22Rv1 (cell line): ENCODE measurements around the gene WDR13.
"Not testable (repeated sequence)": the region's sequence is repeated elsewhere in the genome, so short reads cannot be mapped to it uniquely, and the experiment has no call there.

ENCODE experiments used
- H3K27ac ChIP-seq: fragments of 450-650 bp; 2 replicates; pipeline ENCODE4 v1.5.1; 2017
- ZFX ChIP-seq: fragments of 450-650 bp; IDR thresholded peaks from 2 replicates; pipeline ENCODE4 v1.6.1; 2017; ENCODE audit warnings: antibody characterized with exemption, borderline replicate concordance
- TF ChIP-seq, protein P1 (sequence below): fragments of 450-650 bp; IDR thresholded peaks from 2 replicates; pipeline ENCODE4 v1.5.1; 2017; ENCODE audit warnings: mild to moderate bottlenecking

WDR13 gene

DNA sequence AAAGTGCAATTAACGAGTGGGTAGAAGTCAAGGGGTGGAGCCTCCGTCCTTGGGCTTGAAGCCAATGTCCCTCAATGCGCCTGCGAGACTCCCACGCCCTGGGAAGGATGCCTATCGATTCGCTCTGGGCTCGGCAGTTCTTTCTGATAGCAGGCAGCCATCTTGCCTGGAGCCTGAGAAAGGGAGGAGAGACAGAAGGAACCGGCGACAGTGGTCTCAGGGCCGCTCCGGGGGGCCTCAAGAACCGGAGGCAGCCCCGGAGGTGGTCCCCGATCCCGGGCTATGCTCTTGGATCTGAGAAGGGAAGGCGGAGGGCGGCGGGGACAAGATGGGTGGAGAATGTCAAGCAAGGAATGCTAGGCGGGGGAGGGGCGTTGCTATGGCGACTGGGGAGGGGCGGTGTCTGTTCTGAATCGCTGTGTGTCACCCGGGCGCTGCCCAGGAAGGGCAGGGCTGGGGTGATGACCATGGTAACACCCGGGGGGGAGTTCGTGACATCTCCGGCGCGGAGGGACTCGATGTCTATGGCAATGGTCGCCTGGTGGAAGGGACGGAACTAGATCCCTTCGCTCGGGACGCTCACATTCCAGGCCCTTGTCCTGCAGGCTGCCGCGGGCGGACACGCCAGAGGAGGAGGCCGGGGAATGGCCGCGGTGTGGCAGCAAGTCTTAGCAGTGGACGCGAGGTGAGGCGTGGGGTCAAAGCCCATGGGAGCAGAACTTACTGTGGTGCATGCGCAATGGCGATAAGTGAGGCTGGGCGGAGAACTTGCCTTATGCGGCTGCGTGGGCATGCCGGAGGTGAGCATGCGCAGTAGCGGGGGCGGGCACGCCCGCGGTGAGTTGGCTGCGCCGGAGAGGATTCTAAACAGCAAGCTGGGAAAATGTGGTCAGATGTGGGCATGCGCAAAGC lies at the start of gene WDR13:
Gene WDR13 (plus strand): TSS at position 140 of the 912 bp plus-strand sequence. CDS start 505 bp downstream, at position 645.
- peak within 1 kb of the TSS; percentile 93 for H3K27ac ChIP-seq
- TF ChIP-seq ZFX: no peak
- TF ChIP-seq, protein P1, sequence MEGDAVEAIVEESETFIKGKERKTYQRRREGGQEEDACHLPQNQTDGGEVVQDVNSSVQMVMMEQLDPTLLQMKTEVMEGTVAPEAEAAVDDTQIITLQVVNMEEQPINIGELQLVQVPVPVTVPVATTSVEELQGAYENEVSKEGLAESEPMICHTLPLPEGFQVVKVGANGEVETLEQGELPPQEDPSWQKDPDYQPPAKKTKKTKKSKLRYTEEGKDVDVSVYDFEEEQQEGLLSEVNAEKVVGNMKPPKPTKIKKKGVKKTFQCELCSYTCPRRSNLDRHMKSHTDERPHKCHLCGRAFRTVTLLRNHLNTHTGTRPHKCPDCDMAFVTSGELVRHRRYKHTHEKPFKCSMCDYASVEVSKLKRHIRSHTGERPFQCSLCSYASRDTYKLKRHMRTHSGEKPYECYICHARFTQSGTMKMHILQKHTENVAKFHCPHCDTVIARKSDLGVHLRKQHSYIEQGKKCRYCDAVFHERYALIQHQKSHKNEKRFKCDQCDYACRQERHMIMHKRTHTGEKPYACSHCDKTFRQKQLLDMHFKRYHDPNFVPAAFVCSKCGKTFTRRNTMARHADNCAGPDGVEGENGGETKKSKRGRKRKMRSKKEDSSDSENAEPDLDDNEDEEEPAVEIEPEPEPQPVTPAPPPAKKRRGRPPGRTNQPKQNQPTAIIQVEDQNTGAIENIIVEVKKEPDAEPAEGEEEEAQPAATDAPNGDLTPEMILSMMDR: no peak

DNA sequence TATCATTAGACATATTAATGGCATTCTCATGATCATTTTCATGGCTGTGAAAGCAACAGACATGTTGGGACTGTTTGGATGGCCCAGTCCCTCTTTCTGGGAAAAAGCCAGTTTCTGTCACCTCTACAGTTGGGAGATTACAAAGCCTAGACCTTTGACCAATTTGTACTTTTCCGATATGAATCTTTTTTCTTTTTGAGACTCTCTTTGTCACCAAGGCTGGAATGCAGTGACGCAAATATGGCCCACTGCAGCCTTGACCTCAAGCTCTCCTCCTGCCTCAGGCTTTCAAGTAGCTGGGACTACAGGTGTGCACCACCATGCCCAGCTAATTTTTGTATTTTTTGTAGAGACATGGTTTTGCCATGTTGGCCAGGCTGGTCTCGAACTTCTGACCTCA lies 48.4 kb upstream of the WDR13 start:
- TF ChIP-seq ZFX: no peak
- TF ChIP-seq, protein P1: no peak
- no peak overlapping the region for H3K27ac ChIP-seq

- not testable (repeated sequence) for H3K27ac ChIP-seq
These were observed 41.5 kb upstream of the WDR13 start for GRCh38 chrX:48555731-48556325.

DNA sequence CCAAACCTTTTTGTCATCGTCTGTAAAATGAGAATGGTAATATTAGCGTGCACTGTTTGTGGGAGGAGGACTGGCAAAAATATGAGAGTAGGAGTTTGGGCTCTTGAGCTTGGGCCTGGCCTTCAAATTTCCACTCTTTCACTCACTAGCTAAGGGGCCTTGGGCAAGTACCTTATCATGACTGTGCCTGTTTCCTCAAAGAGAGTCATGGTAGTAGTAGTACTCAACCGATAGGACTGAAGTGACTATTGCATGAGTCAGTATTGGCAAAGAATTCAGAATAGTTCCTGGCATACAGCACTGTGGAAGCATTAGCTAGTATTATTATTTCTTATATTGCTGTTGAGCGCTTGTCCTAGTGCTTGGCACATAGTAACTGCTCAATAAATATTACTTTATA lies 39.0 kb upstream of the WDR13 start:
- no peak overlapping the region for H3K27ac ChIP-seq
- TF ChIP-seq ZFX: no peak
- TF ChIP-seq, protein P1: no peak

- no peak for TF ChIP-seq ZFX
- H3K27ac ChIP-seq: no peak overlapping the region
These were observed 37.7 kb upstream of the WDR13 start for GRCh38 chrX:48559636-48560035.

DNA sequence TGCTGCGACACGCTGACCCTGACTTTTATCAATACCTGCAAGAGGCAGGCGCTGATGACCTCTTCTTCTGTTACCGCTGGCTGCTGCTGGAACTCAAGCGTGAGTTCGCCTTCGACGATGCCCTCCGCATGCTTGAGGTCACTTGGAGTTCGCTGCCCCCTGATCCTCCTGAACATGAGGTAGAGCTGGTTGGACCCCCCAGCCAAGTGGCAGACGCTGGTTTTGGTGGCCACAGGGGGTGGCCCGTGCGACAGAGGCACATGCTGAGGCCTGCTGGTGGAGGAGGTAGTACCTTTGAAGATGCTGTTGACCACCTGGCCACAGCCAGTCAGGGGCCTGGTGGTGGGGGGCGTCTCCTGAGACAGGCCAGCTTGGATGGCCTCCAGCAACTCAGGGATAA lies 37.2 kb upstream of the WDR13 start:
- H3K27ac ChIP-seq: no peak overlapping the region
- TF ChIP-seq ZFX: no peak
- TF ChIP-seq, protein P1: no peak

DNA sequence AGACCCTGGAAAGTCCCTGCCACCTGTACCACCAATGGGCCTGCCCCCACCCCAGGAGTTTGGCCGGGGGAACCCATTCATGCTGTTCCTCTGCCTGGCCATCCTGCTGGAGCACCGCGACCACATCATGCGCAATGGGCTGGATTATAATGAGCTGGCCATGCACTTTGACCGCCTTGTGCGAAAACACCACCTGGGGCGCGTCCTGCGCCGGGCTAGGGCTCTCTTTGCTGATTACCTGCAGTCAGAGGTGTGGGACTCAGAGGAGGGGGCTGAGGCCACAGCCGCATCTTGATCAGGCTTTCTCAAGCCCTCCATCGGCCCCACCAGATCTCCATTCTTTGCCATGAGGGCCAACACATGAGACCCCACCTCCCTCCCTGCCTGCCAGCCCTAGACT lies 36.6 kb upstream of the WDR13 start:
- TF ChIP-seq ZFX: no peak
- TF ChIP-seq, protein P1: no peak
- H3K27ac ChIP-seq: no peak overlapping the region

DNA sequence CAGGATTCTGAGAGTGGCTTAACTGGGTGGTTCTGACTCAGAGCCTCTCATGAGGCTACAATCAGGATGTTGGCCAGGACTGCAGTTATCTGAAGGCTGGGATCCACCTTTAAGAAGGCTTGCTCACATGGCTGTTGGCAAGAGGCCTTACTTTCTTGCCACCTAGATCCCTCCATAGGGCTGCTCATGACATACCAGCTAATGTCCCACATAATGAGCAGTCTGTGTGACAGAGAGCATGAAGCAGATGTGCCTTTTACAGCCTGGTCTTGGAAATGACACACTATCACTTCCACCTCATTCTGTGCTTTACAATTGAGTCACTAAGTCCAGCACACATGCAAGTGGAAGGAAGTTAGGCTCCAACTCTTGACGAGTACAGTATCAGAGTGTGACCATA lies 27.3 kb upstream of the WDR13 start:
- H3K27ac ChIP-seq: no peak overlapping the region
- TF ChIP-seq, protein P1: no peak
- no peak for TF ChIP-seq ZFX
